Kidney epithelial cell (primary cell): Measurements from ENCODE around the gene IL1F10. TPM values are rescaled to one million over a fixed set of nuclear protein-coding genes. Genes with fewer than 3 reads are reported as not detected.

Experiments used
- DNase-seq: peaks from one replicate; pipeline ENCODE4 v3.0.0-alpha.2; 2010; ENCODE audit warnings: low read depth
- H3K27me3 ChIP-seq: 2 replicates; pipeline ENCODE4 v1.6.0; 2011; ENCODE audit warnings: low read length; ENCODE audit not compliant: control insufficient read depth, insufficient read depth
- H3K36me3 ChIP-seq: 2 replicates; pipeline ENCODE4 v1.5.1; 2011; ENCODE audit warnings: low read length; ENCODE audit not compliant: control insufficient read depth, insufficient read depth
- H3K4me3 ChIP-seq: 2 replicates; pipeline ENCODE4 v1.5.1; 2011; ENCODE audit warnings: low read depth, mild to moderate bottlenecking, control low read depth, low read length
- total RNA-seq: library from RNA; depleted of rRNA; stranded (reverse); fragments of >200 nt; gene quantifications from 2 replicates; pipeline ENCODE4 v1.2.3, GENCODE V29; 2015
- TF ChIP-seq, protein P1 (sequence below): IDR thresholded peaks from 2 replicates; pipeline ENCODE4 v1.5.1; 2011; ENCODE audit warnings: mild to moderate bottlenecking, moderate library complexity, low read length, control low read depth, inconsistent platforms; ENCODE audit not compliant: insufficient read depth, poor library complexity, severe bottlenecking

IL1F10 gene
- total RNA-seq, 1 donor from 2014 or later: not detected

DNA sequence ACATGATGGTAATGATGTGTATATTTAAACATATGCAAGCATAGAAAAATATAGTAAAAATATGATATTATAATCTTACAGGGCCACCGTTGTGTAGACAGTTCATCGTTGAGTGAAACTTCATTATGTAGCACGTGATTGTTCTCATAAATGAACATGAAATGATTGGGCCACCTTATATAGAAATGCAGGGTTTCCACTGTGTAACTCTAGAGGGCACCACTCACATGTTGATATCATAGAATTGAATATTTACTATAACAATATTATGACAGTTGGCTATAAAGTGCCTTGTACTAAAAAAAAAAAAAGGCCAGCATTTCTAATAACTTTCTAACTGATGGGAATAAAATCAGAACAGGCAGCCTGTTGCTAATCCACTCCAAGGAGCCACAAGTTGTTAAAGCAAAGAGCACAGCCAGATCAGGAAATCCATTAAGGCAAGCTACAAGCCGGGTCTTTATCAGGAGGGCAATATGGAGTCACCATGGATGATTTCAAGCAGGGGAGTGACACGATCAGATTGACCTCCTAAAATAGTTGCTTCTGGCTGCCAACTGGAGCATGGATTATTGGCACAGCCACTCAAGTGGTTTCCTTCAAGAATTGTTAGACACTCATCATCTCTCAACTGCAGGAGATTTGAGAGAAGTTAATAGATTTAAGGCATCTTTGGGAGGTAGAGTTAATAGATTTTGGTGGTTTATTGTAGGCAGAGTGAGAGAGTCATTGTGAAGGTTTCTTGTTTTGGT is 16.7 kb downstream of the IL1F10 start:
- no peaks in the 10 kb centered on the region for H3K27me3 ChIP-seq
- no peak overlapping the region for H3K4me3 ChIP-seq
- H3K36me3 ChIP-seq: no peaks in the 10 kb centered on the region
- TF ChIP-seq, protein P1, sequence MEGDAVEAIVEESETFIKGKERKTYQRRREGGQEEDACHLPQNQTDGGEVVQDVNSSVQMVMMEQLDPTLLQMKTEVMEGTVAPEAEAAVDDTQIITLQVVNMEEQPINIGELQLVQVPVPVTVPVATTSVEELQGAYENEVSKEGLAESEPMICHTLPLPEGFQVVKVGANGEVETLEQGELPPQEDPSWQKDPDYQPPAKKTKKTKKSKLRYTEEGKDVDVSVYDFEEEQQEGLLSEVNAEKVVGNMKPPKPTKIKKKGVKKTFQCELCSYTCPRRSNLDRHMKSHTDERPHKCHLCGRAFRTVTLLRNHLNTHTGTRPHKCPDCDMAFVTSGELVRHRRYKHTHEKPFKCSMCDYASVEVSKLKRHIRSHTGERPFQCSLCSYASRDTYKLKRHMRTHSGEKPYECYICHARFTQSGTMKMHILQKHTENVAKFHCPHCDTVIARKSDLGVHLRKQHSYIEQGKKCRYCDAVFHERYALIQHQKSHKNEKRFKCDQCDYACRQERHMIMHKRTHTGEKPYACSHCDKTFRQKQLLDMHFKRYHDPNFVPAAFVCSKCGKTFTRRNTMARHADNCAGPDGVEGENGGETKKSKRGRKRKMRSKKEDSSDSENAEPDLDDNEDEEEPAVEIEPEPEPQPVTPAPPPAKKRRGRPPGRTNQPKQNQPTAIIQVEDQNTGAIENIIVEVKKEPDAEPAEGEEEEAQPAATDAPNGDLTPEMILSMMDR: peak; percentile 34
- no peak for DNase-seq

DNA sequence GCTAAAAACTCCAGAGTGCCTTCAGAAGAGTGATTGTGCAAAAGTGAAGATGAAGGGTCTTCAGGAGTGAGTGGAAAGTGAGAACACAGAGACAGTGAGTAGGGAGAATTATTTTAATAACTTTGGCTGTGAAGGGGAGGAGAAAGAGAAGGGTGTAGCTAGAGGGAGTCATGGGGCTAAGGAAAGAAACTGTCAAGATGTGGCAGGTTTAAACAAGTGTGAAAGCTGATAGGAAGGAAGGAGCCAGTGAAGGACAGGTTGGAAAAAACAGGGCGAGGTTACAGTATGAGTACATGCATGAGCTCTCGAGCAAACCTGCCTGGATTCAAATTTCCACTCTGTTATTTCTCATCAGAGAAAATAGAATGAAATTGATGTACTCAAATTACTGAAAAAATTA is 17.8 kb downstream of the IL1F10 start:
- TF ChIP-seq, protein P1: no peak

DNA sequence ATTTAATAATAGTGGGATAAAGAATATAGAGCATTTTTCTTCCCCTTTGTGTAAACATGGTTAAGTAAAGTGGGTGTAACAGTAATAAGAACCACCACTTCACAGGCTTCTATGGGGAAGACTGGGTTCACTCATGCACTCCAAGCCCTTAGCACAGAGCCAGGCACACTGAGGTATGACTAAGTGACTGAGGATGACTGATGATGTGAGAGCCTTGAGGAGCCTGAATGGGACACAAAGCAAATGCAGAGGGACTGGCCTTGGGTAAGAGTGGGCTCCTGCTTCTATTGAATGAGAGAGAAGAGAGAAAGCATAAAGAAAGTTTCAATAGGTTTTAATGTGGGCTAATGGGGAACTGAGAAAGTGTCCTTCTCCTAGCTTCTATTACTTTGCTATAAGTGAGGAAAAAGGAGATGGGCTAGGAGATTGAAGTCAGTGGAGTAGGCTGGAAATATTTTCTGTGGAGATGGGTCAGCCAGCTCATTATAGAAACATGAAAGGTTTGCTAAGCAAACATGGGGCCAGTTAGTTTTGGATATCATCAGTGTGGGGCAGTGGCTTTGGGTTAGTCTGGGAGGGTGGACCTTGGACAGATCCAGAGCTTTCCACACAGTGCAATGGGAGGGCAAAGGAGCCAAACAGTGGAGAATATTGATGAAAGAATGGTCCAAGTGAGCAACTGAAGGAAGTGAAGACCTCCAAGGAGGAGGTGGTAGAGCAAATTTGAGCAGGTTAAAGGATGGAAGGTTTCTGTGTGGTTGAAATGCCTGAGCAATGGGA is 20.6 kb downstream of the IL1F10 start:
- H3K27me3 ChIP-seq: peaks cover 8% of the 10 kb centered on the region
- no peak for DNase-seq
- TF ChIP-seq, protein P1: no peak

More for the DNA sequence above, 17.8 kb downstream of the IL1F10 start:
- Histone ChIP-seq H3K4me3 (no peak overlapping the region), H3K36me3 (no peaks in the 10 kb centered on the region), H3K27me3 (peaks cover 6% of the 10 kb centered on the region)
- no peak for DNase-seq

DNA sequence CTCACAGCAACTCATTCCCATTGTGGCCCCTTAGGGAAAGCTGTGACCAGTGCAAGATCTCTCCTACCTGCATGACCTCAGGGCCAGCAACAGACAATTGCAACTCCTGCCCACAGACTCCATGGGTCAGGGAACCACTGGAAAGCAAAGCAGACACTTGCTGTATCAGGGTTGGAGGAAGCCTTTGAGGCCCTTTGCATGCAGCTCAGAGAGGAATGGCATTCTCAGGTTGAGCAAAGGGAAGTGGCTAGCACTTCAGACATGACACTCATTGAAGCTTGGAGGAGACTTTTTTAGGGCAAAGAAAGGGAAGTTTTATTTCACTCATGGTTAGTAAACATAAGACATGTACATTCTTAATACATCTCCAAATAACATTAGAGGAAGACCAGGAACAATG is 22.1 kb downstream of the IL1F10 start:
- H3K27me3 ChIP-seq: peaks cover 8% of the 10 kb centered on the region
- DNase-seq: no peak
- H3K36me3 ChIP-seq: no peaks in the 10 kb centered on the region
- H3K4me3 ChIP-seq: no peak overlapping the region
- TF ChIP-seq, protein P1: no peak

More for the DNA sequence above, 20.6 kb downstream of the IL1F10 start:
- Histone ChIP-seq H3K36me3 (no peaks in the 10 kb centered on the region), H3K4me3 (no peak overlapping the region)

DNA sequence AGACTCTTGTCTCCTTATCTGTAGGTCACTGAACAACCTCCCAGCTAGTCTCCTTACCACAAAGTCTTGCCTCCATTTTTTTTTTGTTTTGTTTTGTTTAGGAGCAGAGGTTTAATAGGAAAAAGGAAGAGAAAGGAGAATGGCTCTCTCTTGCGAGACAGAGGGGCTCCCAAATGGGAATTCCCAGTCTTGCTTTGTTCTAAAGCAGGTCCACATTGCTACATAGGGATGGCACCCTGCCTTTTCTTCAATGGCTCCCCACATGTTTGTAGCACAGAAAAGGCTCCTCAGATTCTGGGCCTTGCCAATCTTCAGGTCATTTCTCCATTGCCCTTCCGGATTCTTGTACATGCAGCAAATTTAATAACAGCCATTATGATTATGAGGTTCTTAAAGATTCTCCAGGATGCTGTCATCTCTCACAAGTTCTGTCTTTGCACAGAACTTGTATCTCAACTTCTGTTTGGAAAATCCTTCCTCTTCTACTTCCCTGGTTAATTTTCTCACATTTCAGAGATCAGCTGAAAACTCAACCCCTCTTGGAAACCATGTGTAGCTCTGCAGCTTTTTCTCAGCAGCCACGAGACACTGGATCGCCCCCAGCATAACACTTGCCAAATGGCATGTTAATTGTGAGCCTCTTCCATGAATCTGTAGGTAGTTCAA is 23.6 kb downstream of the IL1F10 start:
- Histone ChIP-seq H3K36me3 (no peaks in the 10 kb centered on the region), H3K27me3 (peaks cover 8% of the 10 kb centered on the region), H3K4me3 (no peak overlapping the region)
- TF ChIP-seq, protein P1: no peak
- DNase-seq: no peak
